HL-60 (cell line): Measurements from ENCODE around the gene TAOK2.

ENCODE experiments used
- SPI1 ChIP-seq: IDR thresholded peaks from 2 replicates; pipeline ENCODE4 v1.6.1; 2012; ENCODE audit warnings: low read depth, mild to moderate bottlenecking, borderline replicate concordance
- TF ChIP-seq, protein P1 (sequence below): IDR thresholded peaks from one replicate; pipeline ENCODE4 v1.5.1; 2011; ENCODE audit warnings: low read length, control low read depth, inconsistent platforms; ENCODE audit not compliant: insufficient read depth

DNA sequence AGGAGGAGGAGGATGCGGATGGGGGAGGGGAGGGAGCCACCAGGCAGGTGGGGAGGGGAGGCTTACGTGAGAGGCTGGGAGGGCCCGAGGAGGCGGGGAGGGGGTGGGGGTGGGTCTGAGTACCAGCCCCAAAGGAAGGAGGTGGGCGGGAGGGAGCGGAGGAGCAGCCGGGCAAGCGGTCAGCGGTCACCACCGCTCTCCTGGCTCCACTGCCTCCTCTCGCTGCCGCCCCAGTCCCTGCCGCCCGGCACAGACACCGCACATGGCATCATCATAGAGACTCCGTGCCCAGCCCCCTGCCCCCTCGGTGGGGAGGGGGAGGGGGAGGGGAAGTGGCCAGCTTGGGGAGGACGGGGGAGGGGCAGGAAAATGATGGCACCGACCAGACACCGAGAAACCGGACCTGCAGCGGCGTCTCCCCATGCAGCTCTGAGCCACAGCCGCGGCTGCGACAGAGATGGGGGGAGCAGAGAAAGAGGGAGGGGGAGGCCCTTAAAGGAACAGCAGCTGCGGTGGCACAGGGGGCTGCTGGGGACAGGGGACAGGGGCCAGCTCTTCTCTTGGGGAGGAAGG, 57.3 kb downstream of the TAOK2 start, which contains the start of gene TLCD3B:
- TF ChIP-seq, protein P1, sequence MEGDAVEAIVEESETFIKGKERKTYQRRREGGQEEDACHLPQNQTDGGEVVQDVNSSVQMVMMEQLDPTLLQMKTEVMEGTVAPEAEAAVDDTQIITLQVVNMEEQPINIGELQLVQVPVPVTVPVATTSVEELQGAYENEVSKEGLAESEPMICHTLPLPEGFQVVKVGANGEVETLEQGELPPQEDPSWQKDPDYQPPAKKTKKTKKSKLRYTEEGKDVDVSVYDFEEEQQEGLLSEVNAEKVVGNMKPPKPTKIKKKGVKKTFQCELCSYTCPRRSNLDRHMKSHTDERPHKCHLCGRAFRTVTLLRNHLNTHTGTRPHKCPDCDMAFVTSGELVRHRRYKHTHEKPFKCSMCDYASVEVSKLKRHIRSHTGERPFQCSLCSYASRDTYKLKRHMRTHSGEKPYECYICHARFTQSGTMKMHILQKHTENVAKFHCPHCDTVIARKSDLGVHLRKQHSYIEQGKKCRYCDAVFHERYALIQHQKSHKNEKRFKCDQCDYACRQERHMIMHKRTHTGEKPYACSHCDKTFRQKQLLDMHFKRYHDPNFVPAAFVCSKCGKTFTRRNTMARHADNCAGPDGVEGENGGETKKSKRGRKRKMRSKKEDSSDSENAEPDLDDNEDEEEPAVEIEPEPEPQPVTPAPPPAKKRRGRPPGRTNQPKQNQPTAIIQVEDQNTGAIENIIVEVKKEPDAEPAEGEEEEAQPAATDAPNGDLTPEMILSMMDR: no peak
- TF ChIP-seq SPI1: no peak
